GM12873 (cell line): ENCODE data around the gene ARPC1A.
A peak's percentile ranks its signal among the peaks of the same experiment; 100 is the strongest.

Source experiments
- CTCF ChIP-seq: IDR thresholded peaks from 2 replicates; pipeline ENCODE4 v1.5.1; 2012; ENCODE audit warnings: low read depth, mild to moderate bottlenecking, moderate library complexity, low read length, control low read depth; ENCODE audit not compliant: insufficient read depth; ENCODE audit errors: missing control alignments

Gene ARPC1A

GRCh38 chr7:99406557-99406956, 80.9 kb downstream of the ARPC1A start:
- TF ChIP-seq CTCF, result peak; percentile 24

- TF ChIP-seq CTCF, result no peak
Measured at GRCh38 chr7:99407872-99408378, 82.2 kb downstream of the ARPC1A start.

GRCh38 chr7:99408379-99409191, 82.9 kb downstream of the ARPC1A start, which contains the start of the genes BUD31 and PDAP1:
TSS of gene BUD31 (plus strand) at chr7:99408969. CDS start at chr7:99411093, 2,124 bp downstream.
TSS of gene PDAP1 (minus strand) at chr7:99408597. CDS start at chr7:99408548, 49 bp downstream.
- no peak for TF ChIP-seq CTCF

GRCh38 chr7:99409192-99409572, 83.5 kb downstream of the ARPC1A start:
- TF ChIP-seq CTCF, result no peak

- no peak for TF ChIP-seq CTCF
Measured at GRCh38 chr7:99409806-99410205, 84.1 kb downstream of the ARPC1A start.

- TF ChIP-seq CTCF, result no peak
Measured at GRCh38 chr7:99410635-99411034, 84.9 kb downstream of the ARPC1A start.

- TF ChIP-seq CTCF, result peak; percentile 63
Measured at GRCh38 chr7:99415513-99416127, 89.9 kb downstream of the ARPC1A start.
